GM21529 (cell line): ENCODE data around the gene THSD4.

Experiments
- ATAC-seq: cut with Tn5 transposase; IDR thresholded peaks from one replicate; pipeline ENCODE4 v1.9.1; 2021; ENCODE audit not compliant: unreplicated experiment

Gene THSD4

DNA sequence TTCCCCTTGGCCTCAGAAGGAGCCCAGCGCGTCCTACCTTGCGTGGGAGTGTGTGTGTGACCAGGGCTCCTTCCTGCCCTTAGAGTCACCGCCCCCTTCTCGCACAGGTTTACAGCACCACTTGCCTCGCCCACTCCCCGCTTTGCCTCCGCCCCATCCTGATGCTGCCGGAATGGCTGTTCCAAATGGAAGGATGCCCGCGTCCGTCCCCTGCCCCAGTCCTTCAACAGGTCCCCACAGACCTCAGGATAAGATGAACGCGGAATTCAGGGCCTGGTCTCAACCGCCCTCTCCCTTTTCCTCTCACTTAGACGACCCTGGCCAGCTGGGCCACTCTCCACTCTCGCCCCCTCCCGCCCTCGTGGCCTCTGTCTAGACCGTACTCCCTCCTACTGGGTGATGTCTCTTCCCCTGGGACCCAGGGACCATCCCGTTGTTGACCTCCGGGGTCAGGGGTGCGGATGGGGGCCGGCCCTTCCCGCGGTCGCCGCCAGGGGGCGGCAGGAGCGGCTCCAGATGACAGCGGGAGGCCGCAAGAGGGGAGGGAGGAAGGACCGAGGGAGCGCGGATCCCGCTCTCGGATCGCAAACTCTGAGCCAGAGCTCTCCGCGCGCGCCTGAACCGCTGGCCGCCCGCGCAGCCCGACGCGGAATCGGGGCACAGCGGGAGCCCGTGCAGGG is at the start of gene THSD4:
TSS of gene THSD4 (plus strand) at position 585 of the 680 bp plus-strand sequence.
- peak; percentile 71 for ATAC-seq

DNA sequence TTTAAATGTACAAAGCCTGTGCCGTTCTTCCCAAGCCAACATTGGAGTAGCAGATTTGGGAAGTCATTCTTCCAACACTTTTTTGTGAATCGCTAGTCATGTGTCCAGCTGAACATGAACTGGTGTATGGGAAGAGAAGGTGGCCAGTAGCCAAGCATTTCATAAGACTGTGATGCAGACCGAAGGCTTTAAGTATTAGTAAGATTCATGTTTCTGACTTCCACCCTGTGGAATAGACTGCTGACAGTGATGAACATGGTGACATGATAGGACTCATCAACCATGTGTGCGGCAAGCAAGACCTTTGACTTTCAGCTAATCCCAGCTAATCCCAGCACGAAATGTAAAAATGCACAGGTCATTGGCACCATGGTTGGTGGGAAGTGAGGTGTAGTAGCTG is 48.3 kb upstream of the THSD4 start:
- ATAC-seq, result no peak

DNA sequence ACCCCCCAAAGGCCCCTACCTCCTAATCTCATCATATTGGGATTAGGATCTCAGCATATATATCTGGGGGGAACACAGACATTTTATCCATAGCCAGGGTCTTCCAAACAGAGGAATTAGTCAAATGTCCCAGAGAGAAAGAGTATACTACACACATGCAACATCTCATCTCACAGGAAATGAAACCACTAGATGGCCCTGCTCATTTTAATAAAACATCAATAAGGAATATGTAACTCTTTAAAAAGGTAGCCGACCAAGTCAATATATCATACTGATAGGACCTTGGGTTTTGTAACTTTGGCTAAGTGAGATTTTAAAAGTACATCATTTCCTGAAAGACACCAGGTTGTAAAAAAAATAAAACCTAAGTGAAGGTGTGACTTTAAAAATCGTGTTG is 45.6 kb upstream of the THSD4 start:
- no peak for ATAC-seq

DNA sequence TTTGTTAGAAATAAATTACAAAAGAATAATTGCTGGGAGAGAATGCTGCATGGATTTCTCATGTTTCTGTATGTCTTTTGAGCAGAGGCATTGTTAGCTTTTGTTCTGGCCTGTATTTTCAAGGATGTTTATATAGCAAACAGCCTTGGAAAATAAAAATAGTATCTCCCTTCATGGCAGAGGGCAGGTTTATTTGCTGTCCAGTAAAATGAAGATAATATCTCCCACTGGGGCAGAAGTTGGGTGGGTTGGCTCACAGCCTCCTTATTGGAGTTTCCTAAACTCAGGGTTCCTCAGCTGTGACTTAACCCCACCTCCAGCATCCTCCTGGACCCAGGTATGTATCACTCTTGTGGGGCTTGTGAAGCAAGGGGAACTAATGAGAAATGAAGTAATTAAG is 43.7 kb upstream of the THSD4 start:
- no peak for ATAC-seq

DNA sequence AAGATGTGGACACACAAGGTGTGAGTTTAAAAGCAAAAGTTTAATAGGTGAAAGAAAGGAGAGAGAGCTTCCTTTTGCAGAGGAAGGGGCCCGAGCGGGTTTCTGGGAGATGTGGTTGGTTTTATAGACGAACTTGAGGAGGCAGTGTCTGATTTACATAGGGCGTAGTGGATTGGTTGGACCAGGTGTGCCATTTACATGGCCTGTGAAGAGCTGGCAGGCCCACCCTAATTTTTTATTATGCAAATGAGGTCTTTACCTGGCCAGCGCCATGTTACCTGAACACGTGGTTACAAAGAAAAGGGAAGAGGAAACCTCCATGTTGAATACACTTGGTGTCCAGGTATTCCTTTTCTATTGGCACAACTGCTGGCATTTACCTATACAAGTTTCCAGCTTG is 42.8 kb upstream of the THSD4 start:
- ATAC-seq, result no peak

DNA sequence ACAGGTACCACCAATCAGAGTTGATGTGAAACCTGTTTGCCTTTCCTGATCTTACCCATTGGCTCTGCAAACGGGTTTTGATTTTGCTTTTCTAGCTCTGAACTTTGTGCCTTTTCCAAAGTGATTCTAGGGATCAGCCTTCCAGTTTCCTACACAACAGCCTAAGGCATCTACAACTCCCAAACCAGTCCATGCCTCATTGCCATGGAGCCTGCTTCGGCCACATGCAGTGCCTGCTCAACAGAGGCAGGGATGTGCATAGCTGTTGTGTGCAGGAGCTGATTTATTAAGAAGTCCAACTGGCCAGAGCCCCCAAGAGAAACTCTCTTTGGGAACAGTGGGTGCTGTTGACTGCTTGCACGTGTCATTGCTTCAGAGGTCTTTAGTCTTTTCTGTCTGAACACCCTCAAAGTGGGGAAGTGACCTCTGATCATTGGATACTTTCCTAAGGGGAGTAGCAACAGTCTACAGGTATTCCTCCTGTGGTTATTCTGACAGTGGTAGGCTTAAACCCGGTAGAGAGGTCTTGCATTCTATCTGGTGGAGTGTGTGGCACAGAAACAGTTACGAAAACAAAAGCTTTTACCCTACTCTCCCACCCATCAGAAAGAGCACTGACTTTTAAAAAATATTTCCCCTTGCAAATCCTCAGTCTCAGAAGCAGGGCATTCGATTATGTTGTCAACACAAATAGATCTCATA is 36.6 kb upstream of the THSD4 start:
- no peak for ATAC-seq

DNA sequence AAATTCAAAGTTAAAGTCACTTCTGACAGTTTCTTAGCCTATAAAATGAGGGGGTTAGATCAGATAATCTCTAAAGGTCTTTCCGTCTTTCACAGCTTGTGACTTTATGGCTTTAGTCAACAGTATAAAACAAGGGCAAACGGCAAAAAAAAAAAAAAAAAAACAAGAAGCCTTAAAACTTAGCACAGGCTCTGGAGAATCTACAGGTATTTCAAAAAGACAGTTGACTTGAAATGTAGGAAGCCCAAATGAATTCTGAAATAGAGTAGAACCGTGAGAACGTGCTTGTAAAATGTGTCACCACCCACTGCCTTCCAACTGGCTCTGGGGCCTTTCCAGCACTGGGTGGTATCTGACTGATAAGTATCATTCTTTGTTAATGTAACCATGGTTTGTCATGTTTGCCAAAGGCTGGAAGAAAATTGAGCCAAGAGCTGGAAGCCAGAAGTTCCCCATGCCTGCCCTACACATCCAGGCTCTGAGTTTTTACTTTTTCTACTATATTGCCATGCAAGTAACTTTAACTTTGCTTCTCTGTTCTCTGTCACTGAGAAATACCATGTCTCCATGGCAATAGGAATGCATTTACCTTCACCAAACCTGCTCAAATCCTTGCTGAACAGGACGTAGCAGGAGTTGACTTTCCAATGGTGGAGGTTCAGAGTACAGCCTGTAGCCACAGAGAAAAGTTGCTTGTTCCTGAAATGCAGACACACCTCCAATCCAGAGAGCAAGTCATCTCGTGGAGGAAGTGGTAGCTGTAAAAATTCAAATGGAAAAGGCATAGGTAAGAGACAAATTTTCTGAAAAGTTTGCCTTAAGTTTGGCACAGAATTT is 35.8 kb upstream of the THSD4 start:
- no peak for ATAC-seq

DNA sequence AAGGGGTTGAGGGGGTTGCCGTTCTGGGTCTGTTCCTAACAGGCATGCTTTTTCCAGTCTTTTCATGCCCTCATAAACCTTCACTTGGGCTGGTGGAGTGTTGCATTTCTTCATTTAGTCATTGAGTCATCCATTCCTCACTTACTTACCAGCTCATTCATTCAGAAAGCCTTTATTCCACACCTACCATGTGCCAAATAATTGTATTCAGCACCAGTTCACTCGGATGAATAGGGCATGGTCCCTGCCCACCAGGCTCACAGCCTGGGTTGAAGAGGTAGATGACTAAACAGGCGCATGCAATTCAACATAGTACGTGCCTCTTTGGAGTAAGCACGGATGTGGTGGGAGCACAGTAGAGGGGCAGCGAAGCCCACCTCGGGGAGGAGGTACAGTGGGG is 35.1 kb upstream of the THSD4 start:
- ATAC-seq, result no peak

DNA sequence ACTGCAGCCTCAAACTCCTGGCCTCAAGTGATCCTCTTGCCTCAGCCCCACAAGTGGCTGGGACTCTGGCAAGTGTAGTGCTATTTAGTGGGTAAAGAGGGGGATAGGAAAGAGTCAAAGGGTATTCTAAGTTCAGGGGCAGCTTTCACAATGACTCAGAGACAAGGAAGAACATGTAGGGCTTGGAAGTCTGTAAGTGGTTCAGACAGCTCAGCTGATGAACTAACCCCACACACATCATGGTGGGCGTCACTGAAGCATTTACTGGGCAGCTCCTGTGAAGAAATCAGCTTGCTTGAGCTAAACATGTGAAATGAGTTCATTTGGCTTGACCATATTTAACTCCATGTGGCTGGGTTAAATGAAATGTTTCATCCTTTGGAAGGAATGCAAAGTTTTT is 34.6 kb upstream of the THSD4 start:
- no peak for ATAC-seq

DNA sequence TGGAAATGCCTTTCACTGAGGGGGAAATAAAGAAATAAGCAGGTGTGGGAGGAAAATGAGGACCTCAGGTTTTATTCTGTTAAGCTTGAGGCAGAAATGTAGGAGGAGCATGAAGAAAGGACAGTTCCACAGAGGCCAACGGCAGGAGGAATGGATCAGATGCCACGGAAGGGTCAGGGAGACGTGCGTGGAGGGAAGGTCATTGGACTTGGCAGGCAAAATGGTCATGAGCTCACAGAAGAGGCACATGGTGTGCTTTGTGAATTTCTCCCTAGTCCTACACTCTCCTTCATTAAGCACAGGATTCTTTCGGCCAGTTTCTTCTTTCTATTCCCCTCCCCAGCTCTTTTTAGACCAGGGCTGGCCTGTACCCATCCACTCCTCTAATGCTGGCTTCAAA is 32.5 kb upstream of the THSD4 start:
- no peak for ATAC-seq

DNA sequence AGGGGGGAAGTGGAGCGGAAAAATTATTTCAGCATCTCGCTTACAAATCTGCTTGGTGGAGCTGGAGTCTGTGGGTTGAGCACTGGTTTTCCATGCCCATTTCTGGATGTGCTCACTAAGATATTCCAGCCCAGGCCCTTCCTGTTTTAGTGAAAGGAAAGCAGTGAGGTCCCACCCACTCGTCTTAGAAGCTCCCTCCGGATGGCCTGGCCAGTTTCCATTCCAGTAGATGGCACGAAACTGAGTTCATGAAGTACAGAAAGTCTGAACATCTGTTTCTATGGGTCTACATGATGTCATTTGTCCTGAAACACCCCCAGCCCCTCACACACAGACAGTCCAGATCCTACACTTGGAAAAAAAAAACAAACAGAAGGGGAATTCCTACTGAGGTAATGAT is 31.9 kb upstream of the THSD4 start:
- ATAC-seq, result no peak

DNA sequence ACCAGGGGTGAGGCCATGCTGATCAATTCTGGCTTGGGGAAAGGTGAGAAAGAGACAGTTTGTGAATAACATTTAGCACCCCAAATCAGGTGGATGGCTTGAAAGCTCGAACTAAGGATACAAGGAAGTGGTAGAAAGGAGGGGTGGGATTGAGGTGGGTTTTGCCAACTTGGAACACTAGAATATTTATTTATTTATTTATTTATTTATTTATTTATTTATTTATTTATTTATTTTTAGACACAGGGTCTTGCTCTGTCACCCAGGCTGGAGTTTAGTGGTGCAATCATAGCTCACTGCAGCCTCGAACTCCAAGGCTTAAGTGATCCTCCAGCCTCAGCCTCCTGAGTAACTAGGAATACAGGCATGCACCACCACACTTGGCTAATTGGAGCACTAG is 31.0 kb upstream of the THSD4 start:
- ATAC-seq, result no peak

DNA sequence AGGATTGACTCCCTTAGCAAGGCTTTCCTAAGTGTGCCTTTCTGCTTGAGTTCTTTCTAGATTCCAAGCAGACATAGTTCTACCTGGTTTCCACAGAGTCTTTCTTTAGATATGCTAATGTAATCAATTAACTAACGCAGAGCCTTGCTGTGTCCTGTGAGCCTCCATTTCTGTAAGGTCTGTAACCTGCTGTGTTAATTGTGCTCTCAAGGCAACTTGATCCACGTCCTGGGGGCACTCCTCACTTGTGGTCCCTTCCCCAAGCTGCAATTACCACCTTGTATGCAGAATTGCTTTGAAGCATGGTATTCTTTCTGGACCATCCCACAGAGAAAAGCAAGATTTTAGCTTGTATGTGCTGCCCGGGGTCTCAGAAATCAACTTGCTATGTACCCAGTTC is 29.5 kb upstream of the THSD4 start:
- ATAC-seq, result no peak

DNA sequence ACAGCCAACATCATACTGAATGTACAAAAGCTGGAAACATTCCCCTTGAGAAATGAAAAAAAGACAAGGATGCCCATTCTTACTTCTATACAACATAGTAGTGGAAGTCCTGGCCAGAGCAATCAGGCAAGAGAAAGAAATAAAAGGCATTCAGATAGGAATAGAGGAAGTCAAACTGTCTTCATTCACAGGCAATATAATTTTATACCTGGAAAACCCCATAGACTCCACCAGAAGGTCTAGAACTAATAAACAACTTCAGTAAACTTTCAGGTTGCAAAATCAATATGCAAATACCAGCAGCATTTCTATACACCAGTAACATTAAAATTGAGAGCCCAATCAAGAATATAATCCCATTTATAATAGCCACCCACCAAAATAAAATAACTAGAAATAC is 27.1 kb upstream of the THSD4 start:
- ATAC-seq, result no peak

DNA sequence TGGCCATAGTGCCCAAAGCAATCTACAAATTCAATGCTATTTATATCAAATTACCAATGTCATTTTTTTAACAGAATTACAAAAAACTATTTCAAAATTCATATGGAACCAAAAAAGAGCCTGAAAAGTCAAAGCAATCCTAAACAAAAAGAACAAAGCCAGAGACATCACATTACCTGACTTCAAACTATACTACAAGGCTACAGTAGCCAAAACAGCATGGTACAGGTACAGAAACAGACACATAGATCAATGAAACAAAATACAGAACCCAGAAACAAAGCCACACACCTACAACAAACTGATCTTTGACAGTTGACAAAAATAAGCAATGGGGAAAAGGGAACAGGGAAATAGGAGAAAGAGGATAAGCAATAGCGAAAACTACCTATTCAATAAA is 26.6 kb upstream of the THSD4 start:
- ATAC-seq, result no peak

DNA sequence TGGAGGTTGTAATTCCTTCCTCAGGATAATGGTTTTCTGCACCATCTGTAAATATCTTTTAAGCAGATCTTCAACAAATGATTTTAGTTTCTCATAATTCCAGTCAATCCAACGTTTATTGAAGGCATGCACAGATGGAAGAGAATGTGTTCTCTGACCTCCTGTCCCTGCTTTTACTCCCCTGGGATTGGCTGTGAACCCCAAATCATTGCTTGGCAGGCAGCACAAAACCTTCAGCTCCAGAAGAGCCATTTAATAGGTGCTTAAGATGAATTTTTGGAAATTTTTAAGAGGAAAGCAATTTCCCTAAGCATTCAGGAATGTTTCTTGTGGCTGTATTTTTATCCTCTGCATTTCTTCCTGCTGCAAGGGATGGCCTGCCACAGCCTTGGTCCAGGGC is 25.5 kb upstream of the THSD4 start:
- ATAC-seq, result no peak

DNA sequence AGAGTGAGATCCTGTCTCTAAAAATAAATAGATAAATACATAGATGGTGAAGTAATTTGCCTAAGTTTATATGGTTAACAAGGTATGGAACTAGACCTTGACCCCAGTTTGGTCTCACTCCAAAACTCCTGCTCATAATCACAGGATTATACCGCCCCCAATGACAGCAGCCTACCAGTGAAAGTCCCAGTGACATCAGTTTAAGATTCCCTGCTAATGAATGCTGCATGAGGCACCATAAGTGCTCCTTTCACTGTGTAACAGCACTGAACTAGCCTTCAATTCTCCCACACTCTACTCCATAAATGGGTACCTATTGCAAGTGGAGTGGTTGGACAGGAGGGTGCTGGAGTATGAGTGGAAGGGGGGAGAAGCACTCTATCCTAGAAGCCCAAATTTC is 23.7 kb upstream of the THSD4 start:
- no peak for ATAC-seq

DNA sequence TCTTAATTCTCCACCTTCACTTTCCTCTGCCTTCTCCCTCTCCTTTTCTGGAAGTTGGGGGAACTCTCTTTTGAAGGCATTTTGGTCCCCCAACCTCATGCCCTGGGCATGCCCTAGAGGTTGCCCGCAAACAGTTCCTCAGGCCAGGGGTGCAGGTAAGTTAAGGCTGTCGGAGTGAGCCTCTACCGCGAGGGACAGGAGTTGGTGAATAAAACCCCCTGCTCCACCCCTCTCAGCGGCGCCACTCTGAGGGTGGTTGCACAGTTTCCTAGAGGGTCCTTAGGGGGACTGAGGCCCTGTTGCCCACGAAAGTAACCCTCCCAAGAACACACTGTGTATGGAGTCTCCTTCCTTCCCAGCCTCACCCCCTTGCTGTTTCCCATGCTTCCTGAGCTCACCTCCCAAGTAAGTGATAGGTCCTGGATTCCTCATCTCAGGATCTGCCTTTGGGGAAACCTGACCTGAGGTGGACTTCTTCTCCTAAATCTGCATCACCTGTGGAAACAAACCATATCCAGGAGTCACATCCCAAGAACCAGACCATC is 23.1 kb upstream of the THSD4 start:
- ATAC-seq, result no peak

DNA sequence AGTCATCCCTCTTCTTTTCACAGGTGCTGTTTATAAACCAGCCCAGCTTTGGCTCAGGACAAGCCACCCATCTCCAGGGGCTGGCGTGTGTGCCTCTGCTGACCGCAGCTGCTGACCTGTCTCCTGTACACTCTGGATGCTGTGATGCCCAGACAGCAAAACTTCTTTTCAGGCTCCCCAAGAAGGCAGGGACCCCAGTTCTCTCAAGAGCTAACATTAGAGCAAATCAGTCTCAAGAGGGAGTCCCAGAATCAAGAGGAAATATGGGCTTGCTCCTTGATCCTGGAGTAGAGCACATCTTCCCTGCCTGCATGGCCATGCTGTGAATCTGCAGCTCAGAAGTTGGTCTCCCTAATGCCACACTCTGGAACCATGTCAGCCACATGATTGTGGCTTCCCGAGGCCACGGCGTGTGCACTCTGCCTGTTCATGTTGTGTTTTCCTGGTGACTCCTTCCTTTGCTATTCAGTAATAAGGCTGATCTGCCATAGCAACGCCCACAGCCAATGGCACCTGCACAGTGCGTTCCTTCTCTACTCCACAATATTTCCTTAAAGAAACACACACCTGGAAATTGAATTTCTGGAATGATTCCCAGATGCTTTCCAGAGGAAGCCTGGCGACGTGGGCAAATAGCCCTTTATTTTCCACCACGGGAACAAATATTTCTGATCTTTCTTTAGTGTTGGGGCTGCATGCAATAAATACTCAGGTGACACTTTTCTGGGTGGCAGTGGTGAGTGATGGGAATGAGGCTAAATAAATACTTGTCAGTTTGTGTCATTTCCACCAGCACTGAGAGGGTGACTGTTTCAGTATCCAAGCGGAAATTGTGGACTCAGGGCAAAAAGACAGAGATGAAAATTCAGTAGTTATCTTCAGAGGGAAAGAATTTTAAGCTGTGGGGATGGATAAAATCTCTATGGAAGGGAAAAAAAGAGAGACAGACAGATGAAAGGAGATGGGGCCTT is 21.9 kb upstream of the THSD4 start:
- no peak for ATAC-seq

DNA sequence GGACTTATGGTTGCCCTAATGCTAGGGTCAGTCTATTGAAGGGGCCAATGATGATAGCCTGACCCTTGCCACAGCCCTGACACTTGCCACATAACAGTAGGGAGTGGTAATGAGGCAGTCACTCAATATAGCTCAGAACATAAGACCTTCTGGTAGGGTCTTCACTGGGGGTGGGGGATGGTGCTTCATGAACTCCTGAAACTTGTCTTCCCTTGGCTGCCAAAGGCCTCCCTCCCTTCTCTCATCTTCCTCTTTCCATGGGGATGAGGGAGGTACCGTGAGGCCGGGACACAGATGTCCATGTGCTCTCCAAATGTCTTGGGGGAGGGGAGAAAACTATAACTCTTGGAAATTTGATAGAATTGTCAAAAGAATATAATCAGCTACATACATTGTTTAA is 21.1 kb upstream of the THSD4 start:
- ATAC-seq, result no peak

DNA sequence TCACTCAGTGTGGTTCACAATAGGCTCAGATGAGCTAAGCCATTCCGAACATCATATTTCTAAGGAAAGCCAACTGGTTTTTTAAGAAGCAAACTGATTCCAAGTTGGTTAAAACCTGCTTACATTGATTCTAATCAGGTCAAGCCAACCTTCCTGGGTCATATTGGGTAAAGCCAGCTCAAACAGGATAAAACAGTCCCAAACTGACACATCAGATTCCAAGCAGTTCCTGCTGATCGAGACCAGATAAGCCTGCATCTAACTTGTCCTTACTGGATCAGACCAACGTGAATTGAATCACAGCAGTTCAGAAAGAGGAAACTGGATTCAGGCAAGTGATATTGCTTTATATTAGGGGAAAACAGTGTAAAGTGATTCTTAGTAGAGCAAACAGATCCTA is 18.6 kb upstream of the THSD4 start:
- ATAC-seq, result no peak
